Thyroid gland (tissue), 4 donors: ENCODE data around the gene SIRPA. TPM values are rescaled to one million over a fixed set of nuclear protein-coding genes. Genes with fewer than 3 reads are reported as not detected.
A peak's percentile ranks its signal among the peaks of the same experiment; 100 is the strongest.

Experiments
- DNase-seq, 2 donors: peaks; one replicate each; pipeline ENCODE4 v3.0.0-alpha.2; 2019
- H3K27ac ChIP-seq, 3 donors: fragments of 200-600 bp; sonication (generic); 1 replicate in 2 of 3; 2 replicates in 1 of 3; pipeline ENCODE4 v1.5.1; 2016 to 2019; ENCODE audit warnings: mild to moderate bottlenecking in 1 of 3, moderate library complexity in 1 of 3
- H3K27me3 ChIP-seq: fragments of 200-600 bp; sonication (generic); one replicate; pipeline ENCODE4 v1.5.1; 2019
- H3K36me3 ChIP-seq, 2 donors: fragments of 200-600 bp; sonication (generic); one replicate each; pipeline ENCODE4 v1.5.1; 2016 to 2019
- H3K4me1 ChIP-seq, 2 donors: fragments of 200-600 bp; sonication (generic); one replicate each; pipeline ENCODE4 v1.5.1; 2017 to 2019
- H3K4me3 ChIP-seq, 3 donors: fragments of 200-600 bp; sonication (generic); replicated peaks in 1 of 3; 1 replicate in 2 of 3; 2 replicates in 1 of 3; pipeline ENCODE4 v1.5.1; 2016; ENCODE audit warnings: mild to moderate bottlenecking in 1 of 3
- H3K9me3 ChIP-seq: fragments of 200-600 bp; sonication (generic); one replicate; pipeline ENCODE4 v1.5.1; 2017
- CTCF ChIP-seq, 6 experiments: fragments of 200-600 bp in 3 of 6; fragments of 450-650 bp in 3 of 6; sonication (generic) in 3 of 6; IDR thresholded peaks; one replicate each; pipeline ENCODE4 v1.5.1; 2016 to 2019; ENCODE audit warnings: antibody characterized with exemption in 6 of 6, mild to moderate bottlenecking in 2 of 6, inconsistent platforms in 1 of 6, moderate library complexity in 1 of 6
- POLR2A ChIP-seq, 2 donors: fragments of 450-650 bp; IDR thresholded peaks; one replicate each; pipeline ENCODE4 v1.6.1; 2017; ENCODE audit warnings: antibody characterized with exemption in 2 of 2, mild to moderate bottlenecking in 2 of 2, moderate library complexity in 1 of 2
- WGBS, 2 donors: methylation state at CpG; one replicate each; pipeline ENCODE4 v1.1.5; 2017; 5-methylcytosine and 5-hydroxymethylcytosine counted together
- intact Hi-C: fragments of 100-400 bp; cut with DNase I; formaldehyde crosslinking; loops from one replicate; pipeline ENCODE4 v1.15.1; 2023
- total RNA-seq, 4 donors: library from RNA; depleted of rRNA; stranded (reverse); fragments of >200 nt; gene quantifications; one replicate each; pipeline ENCODE4 v1.2.3, GENCODE V29; 2016

Gene SIRPA
- total RNA-seq, 4 donors from 2014 or later = 14.1 to 35.1 (median 25.4) TPM

- H3K4me1 ChIP-seq = peaks cover 13 to 23% of the 10 kb centered on the region in 2 donors
- TF ChIP-seq POLR2A (IDR thresholded peaks at IDR 0.05) = no peak
- no peak for TF ChIP-seq CTCF (IDR thresholded peaks at IDR 0.05)
- no peak overlapping the region for H3K27ac ChIP-seq
- intact Hi-C loops = no loop called here
- peak; percentile 43 to 46 for DNase-seq
- WGBS, 2 donors = 10% methylated on average over 25 to 34 of the region's 39 CpGs
- H3K27me3 ChIP-seq = no peaks in the 10 kb centered on the region
- H3K9me3 ChIP-seq = no peaks in the 10 kb centered on the region
- no peaks in the 10 kb centered on the region for H3K36me3 ChIP-seq
- no peak overlapping the region for H3K4me3 ChIP-seq
Measured at GRCh38 chr20:1946762-1947534, 51.7 kb downstream of the SIRPA start.

GRCh38 chr20:1947535-1947846, 52.3 kb downstream of the SIRPA start:
- no peak for DNase-seq
- H3K27me3 ChIP-seq = no peaks in the 10 kb centered on the region
- intact Hi-C loops = no loop called here
- TF ChIP-seq CTCF (IDR thresholded peaks at IDR 0.05) = no peak
- no peaks in the 10 kb centered on the region for H3K36me3 ChIP-seq
- no peak overlapping the region for H3K27ac ChIP-seq
- H3K4me1 ChIP-seq = peaks cover 13 to 23% of the 10 kb centered on the region in 2 donors
- 46 to 62% methylated on average over 12 to 13 of the region's 14 CpGs for WGBS, 2 donors
- H3K9me3 ChIP-seq = no peaks in the 10 kb centered on the region
- no peak overlapping the region for H3K4me3 ChIP-seq

- no peaks in the 10 kb centered on the region for H3K27me3 ChIP-seq
- peak in 1 of 2 donors; percentile 27 for DNase-seq
- no peaks in the 10 kb centered on the region for H3K9me3 ChIP-seq
- peaks cover 13 to 21% of the 10 kb centered on the region in 2 donors for H3K4me1 ChIP-seq
- no peaks in the 10 kb centered on the region for H3K36me3 ChIP-seq
- H3K4me3 ChIP-seq = no peak overlapping the region
- H3K27ac ChIP-seq = no peak overlapping the region
- TF ChIP-seq POLR2A (IDR thresholded peaks at IDR 0.05) = no peak
- no peak for TF ChIP-seq CTCF (IDR thresholded peaks at IDR 0.05)
- intact Hi-C loops = no loop called here
- 18 to 20% methylated on average over 2 of the region's 2 CpGs for WGBS, 2 donors
Measured at GRCh38 chr20:1949347-1950100, 54.3 kb downstream of the SIRPA start.

- intact Hi-C loops = no loop called here
- H3K27ac ChIP-seq = no peak overlapping the region
- H3K36me3 ChIP-seq = no peaks in the 10 kb centered on the region
- H3K4me1 ChIP-seq = peaks cover 13 to 18% of the 10 kb centered on the region in 2 donors
- TF ChIP-seq POLR2A (IDR thresholded peaks at IDR 0.05) (no peak), CTCF (IDR thresholded peaks at IDR 0.05) (no peak)
- no peak for DNase-seq
- WGBS, 2 donors = 65 to 85% methylated on average over 7 of the region's 7 CpGs
- no peaks in the 10 kb centered on the region for H3K9me3 ChIP-seq
- H3K4me3 ChIP-seq = no peak overlapping the region
- H3K27me3 ChIP-seq = no peaks in the 10 kb centered on the region
Measured at GRCh38 chr20:1950836-1951235, 55.6 kb downstream of the SIRPA start.
